Naive thymus-derived CD4-positive, alpha-beta T cell (primary cell): ENCODE results near the gene GTF3C1. TPM values are rescaled to one million over a fixed set of nuclear protein-coding genes. Genes with fewer than 3 reads are reported as not detected.

ENCODE experiments used
- ATAC-seq: fragments of 150-1000 bp; cut with Tn5 transposase; 2 replicates; pipeline ENCODE4 v1.10.0; 2021; ENCODE audit warnings: mild to moderate bottlenecking, moderate library complexity
- CTCF ChIA-PET: fragments of 350-600 bp; sonication (Branson Sonifier 250); formaldehyde crosslinking; loops from one replicate; lab custom pipeline; 2021; ENCODE audit warnings: antibody characterized with exemption; lab: Charles Lee
- POLR2A ChIA-PET: fragments of 350-600 bp; sonication (Branson Sonifier 250); formaldehyde crosslinking; loops from one replicate; lab custom pipeline; 2021; ENCODE audit warnings: antibody characterized with exemption, inconsistent platforms; lab: Charles Lee
- DNase-seq, 9 donors: peaks; one replicate each; pipeline versions ENCODE4 v3.0.0 to v3.0.0-alpha.2; 2020 to 2022; ENCODE audit warnings: mixed read lengths in 1 of 9
- H3K27ac ChIP-seq: one replicate; pipeline ENCODE4 v1.7.0; 2013; ENCODE audit warnings: mild to moderate bottlenecking, low read depth, low read length, moderate library complexity
- H3K27me3 ChIP-seq, 2 donors: one replicate each; pipeline ENCODE4 v1.7.0; 2013; ENCODE audit warnings: low read length in 2 of 2, mild to moderate bottlenecking in 2 of 2, moderate library complexity in 2 of 2; ENCODE audit not compliant: control insufficient read depth in 2 of 2, insufficient read depth in 2 of 2
- H3K36me3 ChIP-seq, 3 experiments: 1 replicate in 2 of 3; 2 replicates in 1 of 3; pipeline ENCODE4 v1.7.0; 2013; ENCODE audit warnings: low read length in 3 of 3, mild to moderate bottlenecking in 3 of 3, moderate library complexity in 1 of 3; ENCODE audit not compliant: insufficient read depth in 3 of 3, control insufficient read depth in 2 of 3
- H3K4me1 ChIP-seq, 2 donors: one replicate each; pipeline ENCODE4 v1.7.0; 2013; ENCODE audit warnings: low read length in 2 of 2, mild to moderate bottlenecking in 2 of 2, moderate library complexity in 1 of 2; ENCODE audit not compliant: control insufficient read depth in 2 of 2, insufficient read depth in 2 of 2
- H3K4me3 ChIP-seq: 2 replicates; pipeline ENCODE4 v1.7.0; 2013; ENCODE audit warnings: mild to moderate bottlenecking, low read length
- H3K9me3 ChIP-seq, 3 experiments: 1 replicate in 2 of 3; 2 replicates in 1 of 3; pipeline ENCODE4 v1.7.0; 2013; ENCODE audit warnings: low read length in 3 of 3; ENCODE audit not compliant: control insufficient read depth in 2 of 3
- H3K27ac Mint-ChIP-seq, 9 donors: one replicate each; pipeline ENCODE4 v1.8.0; 2020 to 2022; ENCODE audit warnings: mixed read lengths in 9 of 9, mild to moderate bottlenecking in 8 of 9, moderate library complexity in 5 of 9, inconsistent platforms in 2 of 9
- H3K27me3 Mint-ChIP-seq, 5 donors: one replicate each; pipeline ENCODE4 v1.8.0; 2021 to 2022; ENCODE audit warnings: mixed read lengths in 5 of 5, mild to moderate bottlenecking in 1 of 5
- H3K36me3 Mint-ChIP-seq, 5 donors: one replicate each; pipeline ENCODE4 v1.8.0; 2020 to 2022; ENCODE audit warnings: mixed read lengths in 5 of 5, mild to moderate bottlenecking in 3 of 5, inconsistent platforms in 1 of 5
- H3K4me1 Mint-ChIP-seq, 7 donors: one replicate each; pipeline ENCODE4 v1.8.0; 2020 to 2022; ENCODE audit warnings: mixed read lengths in 7 of 7, mild to moderate bottlenecking in 3 of 7, inconsistent platforms in 1 of 7
- H3K4me3 Mint-ChIP-seq, 10 donors: one replicate each; pipeline ENCODE4 v1.8.0; 2020 to 2022; ENCODE audit warnings: mild to moderate bottlenecking in 10 of 10, mixed read lengths in 10 of 10, moderate library complexity in 6 of 10, inconsistent platforms in 2 of 10
- H3K9me3 Mint-ChIP-seq, 11 donors: one replicate each; pipeline ENCODE4 v1.8.0; 2020 to 2022; ENCODE audit warnings: mixed read lengths in 11 of 11, mild to moderate bottlenecking in 4 of 11, inconsistent platforms in 1 of 11, moderate library complexity in 1 of 11
- intact Hi-C, 2 donors: fragments of 100-400 bp; cut with micrococcal nuclease; formaldehyde crosslinking; loops; one replicate each; pipeline ENCODE4 v1.15.1; 2023
- polyA plus RNA-seq, 2 donors: library from polyadenylated mRNA; unstranded; fragments of 300-500 nt; fragmentation: Illumina TruSeq; gene quantifications; one replicate each; pipeline ENCODE4 v1.2.3, GENCODE V29; 2021
- total RNA-seq, 6 experiments: library from RNA in 5 of 6; stranded (reverse) in 5 of 6; gene quantifications; 1 replicate in 5 of 6; 2 replicates in 1 of 6; pipeline ENCODE4 v1.2.3 and lab custom pipeline; 2021 to 2026

The GTF3C1 gene
- total and polyA plus RNA-seq, 7 experiments from 2014 or later = 19.0 to 60.0 (median 52.5) TPM

- H3K27me3 Mint-ChIP-seq = no peaks in the 10 kb centered on the region
- POLR2A ChIA-PET = no interaction called here
- no peak overlapping the region for H3K4me3 Mint-ChIP-seq
- H3K9me3 Mint-ChIP-seq = peaks cover 0 to 2% (median 0%) of the 10 kb centered on the region in 11 donors
- H3K4me3 ChIP-seq = no peak overlapping the region
- no peaks in the 10 kb centered on the region for H3K9me3 ChIP-seq
- peak overlapping the region in 3 of 9 donors; percentile 18 to 65 (median 29) for H3K27ac Mint-ChIP-seq
- intact Hi-C loops = no loop called here
- H3K27ac ChIP-seq = no peak overlapping the region
- CTCF ChIA-PET = no interaction called here
- H3K36me3 Mint-ChIP-seq = peaks cover 46 to 72% (median 54%) of the 10 kb centered on the region in 5 donors
- H3K4me1 Mint-ChIP-seq = peaks cover 4 to 16% (median 13%) of the 10 kb centered on the region in 7 donors
- H3K27me3 ChIP-seq = no peaks in the 10 kb centered on the region
- H3K4me1 ChIP-seq = no peaks in the 10 kb centered on the region
- ATAC-seq (no peak), DNase-seq (no peak)
- H3K36me3 ChIP-seq = peaks cover 15 to 89% (median 21%) of the 10 kb centered on the region in 3 experiments
These were observed 18.5 kb downstream of the GTF3C1 start for GRCh38 chr16:27531186-27531585.

DNA sequence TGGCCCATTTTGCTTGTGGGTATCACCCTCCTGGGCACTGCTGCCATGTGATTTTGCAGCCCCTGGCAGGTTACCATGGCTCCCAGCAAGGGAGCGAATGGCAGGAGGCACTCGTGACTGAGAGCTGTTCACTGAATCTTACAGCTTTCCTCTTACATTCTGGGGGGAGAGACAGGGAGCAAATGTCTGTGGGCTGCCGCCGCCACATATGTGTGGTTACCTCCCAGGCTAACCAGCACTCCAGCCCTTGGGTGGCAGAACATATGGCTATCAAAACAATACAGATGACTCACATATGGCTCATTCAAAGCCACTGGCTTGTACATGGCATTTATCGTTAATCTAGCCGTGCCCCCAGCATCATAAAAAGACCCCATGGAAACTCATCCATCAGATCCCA lies 19.8 kb downstream of the GTF3C1 start:
- ChIA-PET CTCF (no interaction called here), POLR2A (no interaction called here)
- Mint-ChIP-seq H3K4me1 (peaks cover 4 to 16% (median 13%) of the 10 kb centered on the region in 7 donors), H3K9me3 (peaks cover 0 to 2% (median 0%) of the 10 kb centered on the region in 11 donors), H3K27me3 (no peaks in the 10 kb centered on the region), H3K4me3 (no peak overlapping the region), H3K36me3 (peaks cover 46 to 69% (median 55%) of the 10 kb centered on the region in 5 donors), H3K27ac (no peak overlapping the region)
- ATAC-seq (no peak), DNase-seq (no peak)
- Histone ChIP-seq H3K4me1 (no peaks in the 10 kb centered on the region), H3K27me3 (no peaks in the 10 kb centered on the region), H3K36me3 (peaks cover 15 to 91% (median 21%) of the 10 kb centered on the region in 3 experiments), H3K9me3 (no peaks in the 10 kb centered on the region), H3K27ac (no peak overlapping the region), H3K4me3 (no peak overlapping the region)
- intact Hi-C loops = no loop called here

DNA sequence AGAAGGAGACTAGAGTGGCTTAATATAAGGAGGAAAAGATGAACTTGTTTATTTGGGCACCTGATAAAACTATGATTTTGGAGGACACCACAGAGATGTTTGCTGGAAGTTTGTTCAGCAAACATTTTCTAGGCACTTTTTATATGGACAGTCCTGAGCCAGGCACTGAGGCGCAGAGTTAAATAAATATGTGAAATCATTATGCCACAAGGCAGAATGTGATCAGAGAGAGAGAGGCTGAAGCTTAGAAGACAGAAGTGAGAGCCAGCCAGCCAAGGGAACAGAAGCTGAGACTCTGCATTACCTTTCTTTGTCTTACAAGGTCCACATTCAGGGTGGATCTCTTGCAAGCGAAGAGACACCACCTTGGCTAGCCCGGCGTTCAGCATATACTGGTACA lies 21.4 kb downstream of the GTF3C1 start:
- intact Hi-C loops = no loop called here
- Mint-ChIP-seq H3K9me3 (peaks cover 0 to 2% (median 0%) of the 10 kb centered on the region in 11 donors), H3K27me3 (no peaks in the 10 kb centered on the region), H3K4me1 (peaks cover 3 to 13% (median 12%) of the 10 kb centered on the region in 7 donors), H3K36me3 (peaks cover 35 to 57% (median 45%) of the 10 kb centered on the region in 5 donors), H3K27ac (peak overlapping the region in 1 of 9 donors; percentile 23), H3K4me3 (no peak overlapping the region)
- ChIA-PET POLR2A (interaction anchor here (0.7 kb wide), 1 partner anchor 380 kb away, joined by 3 read pairs; no protein-coding TSS in a partner anchor), CTCF (no interaction called here)
- Histone ChIP-seq H3K9me3 (no peaks in the 10 kb centered on the region), H3K4me1 (no peaks in the 10 kb centered on the region), H3K27ac (no peak overlapping the region), H3K4me3 (no peak overlapping the region), H3K36me3 (peaks cover 15 to 91% (median 29%) of the 10 kb centered on the region in 3 experiments), H3K27me3 (no peaks in the 10 kb centered on the region)
- DNase-seq (no peak), ATAC-seq (no peak)

DNA sequence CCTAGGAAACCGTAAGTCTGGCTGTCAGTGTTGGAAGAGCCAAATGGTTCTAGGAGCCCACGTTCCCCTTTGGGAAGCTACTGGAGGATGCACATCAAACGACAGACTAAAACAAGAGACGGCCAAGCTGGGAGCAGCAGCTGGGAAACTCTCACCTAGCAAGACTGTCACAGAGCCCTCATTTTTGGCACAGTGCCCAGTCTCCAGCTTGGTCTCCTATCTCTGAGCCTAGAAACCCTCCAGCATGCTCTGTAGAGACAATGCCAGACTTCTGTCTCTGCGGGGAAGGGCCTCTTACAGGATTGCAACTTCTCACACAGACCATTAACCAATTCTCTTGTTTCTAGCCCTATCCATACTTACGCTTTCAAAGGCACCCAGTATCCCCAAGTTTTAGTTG lies 23.5 kb downstream of the GTF3C1 start:
- H3K4me3 ChIP-seq = no peak overlapping the region
- POLR2A ChIA-PET = no interaction called here
- no peak for DNase-seq
- H3K27me3 ChIP-seq = no peaks in the 10 kb centered on the region
- H3K27ac ChIP-seq = no peak overlapping the region
- H3K36me3 ChIP-seq = peaks cover 15 to 76% (median 21%) of the 10 kb centered on the region in 3 experiments
- H3K27me3 Mint-ChIP-seq = no peaks in the 10 kb centered on the region
- H3K4me1 ChIP-seq = no peaks in the 10 kb centered on the region
- H3K4me3 Mint-ChIP-seq = no peak overlapping the region
- CTCF ChIA-PET = interaction anchor here (0.8 kb wide), 1 partner anchor 16 kb away, joined by 3 read pairs; no protein-coding TSS in a partner anchor
- no peaks in the 10 kb centered on the region for H3K9me3 ChIP-seq
- peaks cover 0 to 6% (median 2%) of the 10 kb centered on the region in 7 donors for H3K4me1 Mint-ChIP-seq
- H3K36me3 Mint-ChIP-seq = peaks cover 28 to 66% (median 38%) of the 10 kb centered on the region in 5 donors
- ATAC-seq = no peak
- intact Hi-C loops = no loop called here
- peaks cover 0 to 2% (median 0%) of the 10 kb centered on the region in 11 donors for H3K9me3 Mint-ChIP-seq
- peak overlapping the region in 1 of 9 donors; percentile 17 for H3K27ac Mint-ChIP-seq

DNA sequence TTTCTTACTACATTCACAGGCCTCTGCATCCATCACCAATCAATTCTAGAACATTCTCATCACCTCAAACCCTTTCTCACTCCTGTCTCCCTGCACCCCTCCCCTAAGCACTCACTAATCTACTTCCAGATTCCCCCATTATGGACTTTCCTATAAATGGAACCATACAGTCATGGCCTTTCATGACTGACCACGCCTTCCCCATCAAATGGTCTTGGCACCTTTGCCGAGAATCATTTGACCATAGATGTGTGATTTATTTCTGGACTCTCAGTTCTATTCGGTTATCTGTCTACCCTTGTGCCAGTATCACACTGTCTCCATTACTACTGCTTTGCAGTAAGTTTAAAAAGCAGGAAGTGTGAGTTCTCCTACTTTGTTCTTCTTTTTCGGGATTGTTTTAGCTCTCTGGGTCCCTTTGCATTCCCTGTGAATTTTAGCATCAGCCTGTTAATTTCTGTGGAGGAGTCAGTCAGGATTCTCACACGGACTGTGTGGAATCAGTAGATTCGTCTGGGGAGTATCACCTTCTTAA lies 27.5 kb downstream of the GTF3C1 start:
- no peaks in the 10 kb centered on the region for H3K27me3 Mint-ChIP-seq
- ATAC-seq = no peak
- Histone ChIP-seq H3K4me1 (no peaks in the 10 kb centered on the region), H3K4me3 (no peak overlapping the region), H3K27me3 (no peaks in the 10 kb centered on the region), H3K9me3 (no peaks in the 10 kb centered on the region), H3K36me3 (peaks cover 5 to 59% (median 9%) of the 10 kb centered on the region in 3 experiments), H3K27ac (no peak overlapping the region)
- H3K4me3 Mint-ChIP-seq = no peak overlapping the region
- peak overlapping the region in 2 of 9 donors; percentile 17 to 41 for H3K27ac Mint-ChIP-seq
- intact Hi-C loops = no loop called here
- peaks cover 0 to 4% (median 0%) of the 10 kb centered on the region in 7 donors for H3K4me1 Mint-ChIP-seq
- H3K36me3 Mint-ChIP-seq = peaks cover 14 to 56% (median 21%) of the 10 kb centered on the region in 5 donors
- ChIA-PET POLR2A (no interaction called here), CTCF (interaction anchor here (0.6 kb wide), 1 partner anchor 587 kb away, joined by 3 read pairs; no protein-coding TSS in a partner anchor)
- no peak for DNase-seq
- no peaks in the 10 kb centered on the region for H3K9me3 Mint-ChIP-seq

DNA sequence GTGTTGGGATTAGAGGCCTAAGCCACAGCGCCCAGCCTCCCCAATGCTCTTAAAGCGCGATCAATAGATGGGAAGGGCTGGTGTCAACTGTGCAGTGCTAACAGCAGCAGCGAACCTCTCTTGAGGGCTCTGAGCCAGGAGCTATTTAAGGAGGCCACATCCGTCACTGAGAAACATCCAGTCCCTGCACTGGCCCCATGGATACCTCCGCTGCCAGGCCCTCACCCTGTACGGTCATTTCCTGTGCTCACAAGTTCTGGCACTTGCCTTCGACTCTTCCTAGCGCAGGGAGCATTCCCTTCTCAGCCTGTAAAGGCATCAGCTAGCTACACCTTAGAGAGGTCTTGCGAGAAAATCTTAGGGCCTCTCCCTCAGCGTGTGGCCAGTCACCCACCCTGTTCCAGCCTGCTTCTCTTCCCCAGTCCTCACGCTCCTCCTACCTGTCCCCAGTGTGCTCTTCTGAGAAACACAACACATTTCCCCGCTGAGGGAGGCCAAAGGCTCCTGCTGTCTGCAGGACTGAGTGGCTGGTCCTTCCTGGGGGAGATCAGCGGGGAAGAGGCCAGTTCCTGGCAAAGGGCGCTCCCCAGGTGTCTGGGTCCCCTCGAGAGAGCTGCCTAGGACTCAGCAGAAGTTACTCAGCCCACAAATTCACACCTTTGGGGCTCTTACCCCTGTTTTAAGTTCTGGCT lies 28.6 kb downstream of the GTF3C1 start:
- H3K27ac ChIP-seq = no peak overlapping the region
- ChIA-PET POLR2A (no interaction called here), CTCF (no interaction called here)
- Mint-ChIP-seq H3K9me3 (no peaks in the 10 kb centered on the region), H3K36me3 (peaks cover 8 to 48% (median 21%) of the 10 kb centered on the region in 5 donors), H3K27me3 (no peaks in the 10 kb centered on the region), H3K27ac (peak overlapping the region in 1 of 9 donors; percentile 77), H3K4me3 (no peak overlapping the region), H3K4me1 (peaks cover 0 to 4% (median 0%) of the 10 kb centered on the region in 7 donors)
- no peak for DNase-seq
- H3K27me3 ChIP-seq = no peaks in the 10 kb centered on the region
- H3K9me3 ChIP-seq = no peaks in the 10 kb centered on the region
- no peak for ATAC-seq
- H3K4me1 ChIP-seq = no peaks in the 10 kb centered on the region
- peaks cover 5 to 59% (median 9%) of the 10 kb centered on the region in 3 experiments for H3K36me3 ChIP-seq
- intact Hi-C loops = no loop called here
- no peak overlapping the region for H3K4me3 ChIP-seq
